NCI-H2107 (cell line): ENCODE data around the gene TMLHE.
"Not testable (repeated sequence)": the region's sequence is repeated elsewhere in the genome, so short reads cannot be mapped to it uniquely, and the experiment has no call there.

Source experiments
- DNase-seq: peaks from one replicate; lab custom pipeline; 2025; lab: John Stamatoyannopoulos, UW

TMLHE gene, protein sequence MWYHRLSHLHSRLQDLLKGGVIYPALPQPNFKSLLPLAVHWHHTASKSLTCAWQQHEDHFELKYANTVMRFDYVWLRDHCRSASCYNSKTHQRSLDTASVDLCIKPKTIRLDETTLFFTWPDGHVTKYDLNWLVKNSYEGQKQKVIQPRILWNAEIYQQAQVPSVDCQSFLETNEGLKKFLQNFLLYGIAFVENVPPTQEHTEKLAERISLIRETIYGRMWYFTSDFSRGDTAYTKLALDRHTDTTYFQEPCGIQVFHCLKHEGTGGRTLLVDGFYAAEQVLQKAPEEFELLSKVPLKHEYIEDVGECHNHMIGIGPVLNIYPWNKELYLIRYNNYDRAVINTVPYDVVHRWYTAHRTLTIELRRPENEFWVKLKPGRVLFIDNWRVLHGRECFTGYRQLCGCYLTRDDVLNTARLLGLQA

GRCh38 chrX:155612312-155613224 lies at the start of gene TMLHE, which contains the start of gene SPRY3:
TSS of gene TMLHE (minus strand) at chrX:155612952. CDS start at chrX:155545276, 67,676 bp downstream.
TSS of gene SPRY3 (plus strand) at chrX:155612586.
- peak; percentile 39 for DNase-seq

DNA sequence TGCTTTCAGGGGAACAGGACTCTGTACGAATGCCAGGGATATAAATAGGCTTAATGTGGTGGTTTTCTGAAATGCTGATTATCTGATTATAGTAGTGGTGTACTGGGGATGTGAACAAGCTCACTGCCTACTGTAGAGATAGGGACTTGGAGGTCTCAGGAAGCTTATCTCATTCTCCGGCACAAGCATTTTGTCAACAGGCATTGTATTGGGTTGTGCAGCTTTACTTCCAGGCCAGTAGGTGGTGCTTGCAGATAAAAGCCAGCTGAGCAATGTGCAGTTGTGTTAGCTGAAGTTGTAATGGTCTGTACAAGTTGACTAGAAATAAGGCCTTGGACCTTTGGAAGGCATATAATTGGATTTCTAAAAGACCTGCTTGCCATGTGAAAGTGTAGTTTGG lies 49.5 kb upstream of the TMLHE start:
- no peak for DNase-seq

DNA sequence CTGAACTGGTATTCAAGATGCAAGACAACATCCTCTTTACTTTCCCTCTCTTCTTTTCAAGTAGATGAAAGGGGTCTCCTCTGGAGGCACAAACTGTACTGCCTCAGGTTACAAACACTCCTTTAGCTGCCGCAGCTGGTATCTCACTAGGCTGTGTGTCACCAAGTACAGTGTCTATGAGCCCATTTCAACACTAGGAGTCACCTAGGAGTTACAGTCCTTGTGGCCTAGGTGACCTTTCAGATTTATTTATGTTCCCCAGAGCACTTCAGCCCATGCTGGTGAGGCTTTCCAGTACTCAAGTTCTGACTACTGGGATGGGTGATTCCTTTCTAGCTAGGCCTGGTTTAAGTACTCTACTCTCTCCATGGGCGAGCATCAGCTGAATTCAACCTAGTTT lies 32.4 kb upstream of the TMLHE start:
- no peak for DNase-seq

GRCh38 chrX:155643240-155643639 lies 30.5 kb upstream of the TMLHE start:
- DNase-seq: no peak

GRCh38 chrX:155641371-155641770 lies 28.6 kb upstream of the TMLHE start:
- not testable (repeated sequence) for DNase-seq

DNA sequence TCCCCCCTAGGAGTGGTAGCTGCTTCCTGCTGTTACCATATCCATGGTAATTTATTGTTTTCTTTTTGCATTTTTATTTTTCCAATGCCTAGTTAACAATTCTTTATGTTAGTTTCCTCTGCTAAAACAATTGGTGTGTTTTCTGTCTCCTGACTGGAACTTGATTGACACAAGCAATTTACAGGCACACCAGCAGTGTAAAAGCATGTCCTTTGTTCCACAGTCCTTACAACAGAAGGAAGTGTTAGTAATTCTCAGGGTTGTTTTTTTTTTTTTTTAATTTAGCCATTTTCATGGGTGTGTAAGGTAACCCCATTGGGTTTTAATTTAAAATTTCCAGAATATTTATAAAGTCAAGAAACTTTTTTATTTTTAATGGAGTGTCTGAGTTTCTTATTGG lies 25.0 kb upstream of the TMLHE start:
- no peak for DNase-seq

DNA sequence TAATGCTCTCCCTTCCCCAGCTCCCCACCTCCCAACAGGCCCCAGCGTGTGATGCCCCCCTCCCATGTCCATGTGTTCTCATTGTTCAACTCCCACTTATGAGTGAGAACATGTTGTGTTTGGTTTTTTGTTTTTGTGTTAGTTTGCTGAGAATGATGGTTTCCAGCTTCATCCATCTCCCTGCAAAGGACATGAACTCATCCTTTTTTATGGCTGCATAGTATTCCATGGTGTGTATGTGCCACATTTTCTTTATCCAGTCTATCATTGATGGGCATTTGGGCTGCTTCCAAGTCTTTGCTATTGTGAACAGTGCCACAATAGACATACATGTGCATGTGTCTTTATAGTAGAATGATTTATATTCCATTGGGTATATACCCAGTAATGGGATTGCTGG lies 22.3 kb upstream of the TMLHE start:
- DNase-seq: not testable (repeated sequence)

GRCh38 chrX:155632431-155633100 lies 19.8 kb upstream of the TMLHE start:
- no peak for DNase-seq

GRCh38 chrX:155620110-155620509 lies 7.4 kb upstream of the TMLHE start:
- not testable (repeated sequence) for DNase-seq

DNA sequence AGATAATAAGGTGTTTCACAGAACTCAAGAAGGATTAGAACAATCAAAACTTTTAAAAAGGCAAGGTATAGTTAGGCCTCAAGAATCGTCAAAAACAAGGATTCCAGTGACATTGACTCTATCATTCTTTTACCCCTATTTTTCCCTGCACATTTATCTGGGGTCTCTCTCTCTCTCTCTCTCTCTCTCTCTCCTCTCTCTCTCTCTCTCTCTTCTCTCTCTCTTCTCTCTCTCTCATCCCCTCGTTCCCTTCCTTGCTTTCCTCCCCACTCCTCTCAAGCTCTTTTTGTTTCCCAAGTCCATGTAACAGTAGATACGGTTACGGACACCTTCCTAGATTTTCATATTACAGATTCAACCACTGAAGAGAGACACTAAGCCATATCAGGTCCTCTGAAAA lies 3.2 kb upstream of the TMLHE start:
- no peak for DNase-seq

- no peak for DNase-seq
These were observed 1.3 kb upstream of the TMLHE start for GRCh38 chrX:155613927-155614559.

DNA sequence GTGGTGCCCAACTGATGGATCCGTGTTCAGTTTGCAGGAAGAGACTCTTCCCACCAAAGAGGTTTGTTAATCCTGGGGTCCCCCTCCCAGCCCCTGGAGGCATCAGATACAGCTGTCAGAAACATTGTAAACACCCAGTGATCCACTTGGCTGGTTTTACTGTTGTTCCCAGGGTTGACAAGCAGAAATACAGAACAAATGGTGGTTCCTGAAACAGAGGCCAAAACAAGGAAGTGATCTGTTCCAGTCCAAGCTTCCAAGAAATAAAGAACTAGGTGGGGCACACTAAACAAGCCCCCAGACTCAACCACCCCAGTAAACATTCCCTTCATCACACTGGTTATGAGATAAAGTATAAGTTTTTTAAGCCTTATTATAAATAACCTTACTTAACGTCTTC lies 1.4 kb downstream of the TMLHE start:
- DNase-seq: no peak

GRCh38 chrX:155592981-155593380 lies 19.8 kb downstream of the TMLHE start:
- no peak for DNase-seq

DNA sequence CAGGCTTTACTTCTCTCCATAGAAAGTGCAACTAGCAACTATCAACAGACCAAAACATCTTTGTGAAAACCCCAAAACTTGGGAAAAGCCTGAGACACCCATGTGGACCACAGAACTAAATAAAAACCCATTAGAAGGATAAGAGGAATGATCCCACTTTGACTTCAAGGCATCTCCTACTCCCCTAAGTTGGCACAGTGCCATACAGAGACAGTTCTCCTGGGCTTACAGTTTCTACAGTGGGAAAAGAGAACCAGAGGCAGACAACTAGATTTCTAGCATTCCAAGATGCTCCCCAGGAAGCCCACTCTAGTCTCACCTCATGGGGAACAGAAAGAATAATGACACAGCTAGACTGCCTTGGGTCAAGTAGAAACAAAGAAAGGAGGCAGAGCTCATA lies 20.4 kb downstream of the TMLHE start:
- no peak for DNase-seq

DNA sequence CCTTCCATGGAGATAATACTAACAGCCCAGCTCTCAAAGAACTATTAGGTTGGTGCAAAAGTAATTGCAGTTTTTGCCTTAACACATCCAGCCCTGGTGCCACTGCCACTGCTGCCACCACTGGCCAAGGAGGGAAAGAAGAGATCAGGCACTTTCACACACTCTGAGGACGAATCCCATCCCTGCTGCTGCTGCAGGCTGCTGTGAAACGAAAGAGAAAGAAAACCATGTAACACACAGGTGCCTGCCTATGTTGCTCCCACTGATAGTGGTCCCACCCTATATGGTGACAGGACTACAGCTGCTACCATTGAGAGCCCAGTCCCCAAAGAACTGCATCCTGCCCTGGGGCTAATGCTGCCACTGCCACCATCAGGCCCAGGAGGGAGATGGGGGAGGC lies 35.1 kb downstream of the TMLHE start:
- no peak for DNase-seq

DNA sequence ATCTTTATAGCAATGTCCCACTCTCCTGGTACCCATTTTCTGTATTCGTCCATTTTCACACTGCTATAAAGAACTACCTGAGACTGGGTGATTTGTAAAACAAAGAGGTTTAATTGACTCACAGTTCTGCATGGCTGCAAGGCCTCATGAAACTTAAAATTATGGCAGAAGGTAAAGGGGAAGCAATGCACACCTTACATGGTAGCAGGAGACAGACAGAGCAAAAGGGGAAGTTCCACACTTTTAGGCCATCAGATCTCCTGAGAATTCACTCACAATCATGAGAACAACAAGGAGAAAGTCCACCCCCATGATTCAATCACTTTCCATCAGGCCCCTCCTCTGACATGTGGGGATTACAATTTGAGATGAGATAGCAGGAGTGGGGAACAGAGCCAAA lies 49.7 kb downstream of the TMLHE start:
- DNase-seq: no peak

- no peak for DNase-seq
These were observed 67.9 kb downstream of the TMLHE start for GRCh38 chrX:155544881-155545280.

- no peak for DNase-seq
These were observed 76.9 kb downstream of the TMLHE start for GRCh38 chrX:155535866-155536265.

- no peak for DNase-seq
These were observed 78.0 kb downstream of the TMLHE start for GRCh38 chrX:155534800-155535199.

- not testable (repeated sequence) for DNase-seq
These were observed 85.7 kb downstream of the TMLHE start for GRCh38 chrX:155527023-155527422.

DNA sequence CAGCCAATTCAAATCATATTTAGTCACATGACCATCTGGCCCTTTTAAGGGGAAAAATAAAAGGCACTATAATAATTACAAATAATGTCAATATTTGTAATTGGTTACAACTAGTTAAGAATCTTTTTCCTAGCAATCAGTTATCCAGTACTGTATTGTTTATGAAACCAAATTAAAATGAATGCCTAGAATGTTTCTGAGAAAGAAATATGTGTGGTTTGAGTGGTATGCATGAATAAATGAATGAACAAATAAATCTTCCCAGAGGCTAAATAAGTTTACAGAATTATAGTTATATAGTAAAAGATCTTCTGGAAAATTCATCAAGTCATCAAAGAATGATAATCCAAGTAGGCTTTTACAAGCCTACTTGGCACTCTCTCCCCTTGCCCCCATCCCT lies 98.5 kb downstream of the TMLHE start:
- no peak for DNase-seq

GRCh38 chrX:155505296-155505695 lies 107.5 kb downstream of the TMLHE start:
- no peak for DNase-seq
